Measurements from ENCODE around the gene BBLN. TPM values are rescaled to one million over a fixed set of nuclear protein-coding genes. Genes with fewer than 3 reads are reported as not detected.

BBLN gene
- polyA plus RNA-seq, 2 donors, result 77.5 to 104 TPM

DNA sequence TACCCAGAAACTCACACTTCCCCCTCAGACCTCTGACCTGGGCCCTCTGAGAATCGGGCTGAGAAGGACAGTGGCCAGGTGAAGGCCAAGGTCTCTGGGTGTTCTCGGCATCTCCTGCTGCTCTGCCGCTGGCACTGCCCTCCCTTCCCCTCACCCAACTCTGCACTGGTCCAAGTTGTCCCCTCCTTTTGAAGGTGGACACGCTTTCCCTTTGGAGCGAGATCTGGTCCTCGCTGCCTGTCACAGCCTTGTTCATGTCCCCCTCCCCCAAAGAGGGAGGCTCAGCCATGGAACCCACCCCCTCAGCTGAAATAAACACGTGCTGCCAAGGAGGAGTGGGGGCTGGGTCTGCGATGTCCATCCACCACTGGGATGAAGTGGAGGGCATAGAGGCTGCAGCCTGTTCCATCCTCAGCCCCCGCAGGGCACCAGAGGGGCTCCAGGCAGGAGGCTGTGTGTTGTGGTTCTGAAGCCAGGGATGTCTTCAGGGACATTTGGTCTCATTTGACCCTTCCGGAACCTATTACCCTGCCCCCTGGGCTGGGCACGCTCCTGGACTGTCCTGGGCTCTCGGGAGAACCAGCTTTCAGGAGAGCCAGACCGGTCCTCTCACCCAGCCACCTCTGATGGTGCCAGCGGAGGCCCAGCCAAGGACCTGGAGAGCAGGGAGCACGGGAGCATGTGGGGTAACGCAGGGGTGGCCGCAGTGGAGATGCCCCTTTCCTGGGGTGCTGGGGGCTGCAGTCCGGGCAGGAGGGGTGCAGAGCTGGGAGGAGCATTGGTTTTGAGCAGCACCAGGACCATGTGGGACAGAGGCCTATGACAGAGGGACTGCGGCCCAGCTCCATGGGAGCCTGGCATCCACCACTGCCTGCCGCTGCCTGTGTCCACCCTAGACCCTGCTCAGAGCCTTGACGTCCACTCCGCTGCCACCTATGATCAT, 15.6 kb upstream of the BBLN start:
- WGBS, 2 donors, result 92% methylated on average over 22 of the region's 22 CpGs
- Histone ChIP-seq H3K4me1 (ENCODE audit: control insufficient read depth in 2 of 2, insufficient read depth in 2 of 2, low read length in 1 of 2) (peaks cover 7 to 36% of the 10 kb centered on the region in 2 donors), H3K27me3 (ENCODE audit: control insufficient read depth in 1 of 2, insufficient read depth in 2 of 2, low read length in 2 of 2) (no peaks in the 10 kb centered on the region), H3K4me3 (ENCODE audit: low read depth in 1 of 2, low read length in 2 of 2) (no peak overlapping the region), H3K9me3 (ENCODE audit: control insufficient read depth in 2 of 2, insufficient read depth in 1 of 2, low read depth in 1 of 2, low read length in 1 of 2) (no peaks in the 10 kb centered on the region), H3K36me3 (ENCODE audit: control insufficient read depth in 2 of 2, insufficient read depth in 2 of 2, low read length in 1 of 2) (peaks cover 0 to 2% of the 10 kb centered on the region in 2 donors), H3K27ac (ENCODE audit: low read depth in 2 of 2, low read length in 1 of 2) (peak overlapping the region; percentile 91)

DNA sequence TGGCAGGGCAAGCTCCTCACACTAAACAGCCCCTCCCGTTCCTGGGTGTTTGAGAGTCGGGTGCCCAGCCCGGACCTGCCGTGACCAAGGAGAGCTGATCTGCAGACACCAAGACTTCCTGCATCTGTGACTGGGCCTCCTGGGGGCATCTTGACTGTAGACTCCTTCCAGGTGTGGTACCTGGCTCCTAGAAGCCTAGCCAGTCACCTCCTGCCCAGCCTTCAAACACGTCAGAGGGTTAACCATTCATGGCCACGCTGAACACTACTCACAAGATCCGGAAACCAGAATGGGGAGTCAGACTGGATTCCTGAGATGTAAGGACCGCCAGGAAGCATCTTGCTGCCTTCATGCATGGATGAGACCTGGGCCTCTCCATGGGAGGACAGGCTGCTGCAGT, 14.5 kb upstream of the BBLN start:
- WGBS, 2 donors, result 40 to 57% methylated on average over 8 of the region's 8 CpGs
- peaks cover 0 to 4% of the 10 kb centered on the region in 2 donors for H3K36me3 ChIP-seq (ENCODE audit: control insufficient read depth in 2 of 2, insufficient read depth in 2 of 2, low read length in 1 of 2)
- H3K9me3 ChIP-seq (ENCODE audit: control insufficient read depth in 2 of 2, insufficient read depth in 1 of 2, low read depth in 1 of 2, low read length in 1 of 2), result no peaks in the 10 kb centered on the region
- H3K27me3 ChIP-seq (ENCODE audit: control insufficient read depth in 1 of 2, insufficient read depth in 2 of 2, low read length in 2 of 2), result no peaks in the 10 kb centered on the region
- peaks cover 7 to 45% of the 10 kb centered on the region in 2 donors for H3K4me1 ChIP-seq (ENCODE audit: control insufficient read depth in 2 of 2, insufficient read depth in 2 of 2, low read length in 1 of 2)
- peak overlapping the region; percentile 91 for H3K27ac ChIP-seq (ENCODE audit: low read depth in 2 of 2, low read length in 1 of 2)
- no peak overlapping the region for H3K4me3 ChIP-seq (ENCODE audit: low read depth in 1 of 2, low read length in 2 of 2)

DNA sequence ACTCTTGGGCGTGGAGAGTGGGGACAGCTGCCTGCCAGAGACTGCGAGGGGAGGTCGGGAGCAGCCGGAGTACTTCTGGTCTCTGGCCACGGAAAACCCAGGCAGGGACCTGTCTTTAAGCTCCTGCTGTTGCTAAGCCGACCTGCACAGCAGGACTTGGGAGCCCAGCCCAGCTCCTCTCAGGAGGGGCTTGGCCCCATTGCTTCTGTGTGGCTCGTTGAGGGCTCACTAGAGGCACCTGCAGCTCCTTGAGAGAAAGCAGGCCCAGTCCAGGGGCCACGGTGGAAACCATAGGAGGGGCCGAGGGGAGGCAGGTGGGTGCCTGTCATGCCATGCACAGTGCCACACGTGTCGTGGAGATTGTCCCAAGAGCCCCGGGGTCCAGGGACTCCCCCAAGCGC, 14.1 kb upstream of the BBLN start:
- Histone ChIP-seq H3K36me3 (ENCODE audit: control insufficient read depth in 2 of 2, insufficient read depth in 2 of 2, low read length in 1 of 2) (peaks cover 0 to 4% of the 10 kb centered on the region in 2 donors), H3K27me3 (ENCODE audit: control insufficient read depth in 1 of 2, insufficient read depth in 2 of 2, low read length in 2 of 2) (no peaks in the 10 kb centered on the region), H3K9me3 (ENCODE audit: control insufficient read depth in 2 of 2, insufficient read depth in 1 of 2, low read depth in 1 of 2, low read length in 1 of 2) (no peaks in the 10 kb centered on the region), H3K4me3 (ENCODE audit: low read depth in 1 of 2, low read length in 2 of 2) (no peak overlapping the region), H3K4me1 (ENCODE audit: control insufficient read depth in 2 of 2, insufficient read depth in 2 of 2, low read length in 1 of 2) (peaks cover 7 to 48% of the 10 kb centered on the region in 2 donors), H3K27ac (ENCODE audit: low read depth in 2 of 2, low read length in 1 of 2) (peak overlapping the region; percentile 91)
- WGBS, 2 donors, result 60 to 71% methylated on average over 13 of the region's 13 CpGs

DNA sequence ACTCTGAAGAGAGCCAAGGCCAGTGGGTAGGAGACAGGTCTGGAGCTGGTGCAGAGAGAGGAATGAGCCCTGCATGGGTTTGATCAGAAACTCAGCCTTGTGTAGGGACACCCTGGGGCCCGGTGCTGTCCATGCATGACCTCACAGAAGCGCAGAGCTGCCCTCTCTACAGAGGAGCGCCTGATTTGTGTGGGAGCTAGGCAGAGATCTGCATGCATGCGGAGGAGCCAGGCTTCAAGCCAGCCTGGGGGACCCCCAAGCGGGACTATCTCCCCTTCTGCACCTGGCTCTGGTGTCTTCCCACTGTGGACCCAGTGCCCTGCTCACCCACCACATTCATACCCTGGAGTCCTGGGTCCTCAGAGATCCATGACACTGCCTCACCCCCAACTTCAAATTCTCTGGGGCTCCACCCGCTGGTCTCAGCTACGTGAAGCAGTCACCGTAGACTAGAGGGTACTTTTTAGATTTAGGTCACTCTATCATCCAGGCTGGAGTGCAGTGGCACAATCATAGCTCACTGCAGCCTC, 13.4 kb upstream of the BBLN start:
- H3K9me3 ChIP-seq (ENCODE audit: control insufficient read depth in 2 of 2, insufficient read depth in 1 of 2, low read depth in 1 of 2, low read length in 1 of 2), result no peaks in the 10 kb centered on the region
- WGBS, 2 donors, result 92 to 93% methylated on average over 8 of the region's 8 CpGs
- no peak overlapping the region for H3K4me3 ChIP-seq (ENCODE audit: low read depth in 1 of 2, low read length in 2 of 2)
- peak overlapping the region; percentile 91 for H3K27ac ChIP-seq (ENCODE audit: low read depth in 2 of 2, low read length in 1 of 2)
- H3K4me1 ChIP-seq (ENCODE audit: control insufficient read depth in 2 of 2, insufficient read depth in 2 of 2, low read length in 1 of 2), result peaks cover 7 to 48% of the 10 kb centered on the region in 2 donors
- peaks cover 0 to 4% of the 10 kb centered on the region in 2 donors for H3K36me3 ChIP-seq (ENCODE audit: control insufficient read depth in 2 of 2, insufficient read depth in 2 of 2, low read length in 1 of 2)
- no peaks in the 10 kb centered on the region for H3K27me3 ChIP-seq (ENCODE audit: control insufficient read depth in 1 of 2, insufficient read depth in 2 of 2, low read length in 2 of 2)

DNA sequence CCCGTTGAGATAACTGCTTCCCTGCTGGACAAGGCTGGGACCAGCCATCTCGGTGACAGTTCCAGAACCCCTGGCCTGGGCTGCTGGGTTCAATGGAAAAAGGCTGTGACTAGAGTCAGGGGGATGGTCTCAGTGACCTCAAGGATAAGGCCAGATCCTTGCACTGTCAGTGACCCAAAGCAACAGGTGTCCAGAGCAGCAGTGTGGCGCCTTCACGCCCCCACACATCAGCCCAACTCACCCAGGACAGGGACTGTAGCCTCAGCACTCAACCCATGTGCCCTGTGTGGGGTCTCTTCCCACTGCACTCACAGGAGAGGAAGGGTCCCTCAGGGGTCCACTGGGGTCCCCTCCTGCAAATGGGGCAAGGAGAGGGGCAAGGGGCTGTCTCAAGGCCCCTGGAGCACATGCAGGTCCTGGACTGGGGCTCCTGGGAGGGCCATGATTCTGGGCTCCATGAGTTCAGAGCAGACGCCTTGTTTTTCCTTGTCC, 11.5 kb upstream of the BBLN start:
- Histone ChIP-seq H3K4me3 (ENCODE audit: low read depth in 1 of 2, low read length in 2 of 2) (no peak overlapping the region), H3K27me3 (ENCODE audit: control insufficient read depth in 1 of 2, insufficient read depth in 2 of 2, low read length in 2 of 2) (no peaks in the 10 kb centered on the region), H3K4me1 (ENCODE audit: control insufficient read depth in 2 of 2, insufficient read depth in 2 of 2, low read length in 1 of 2) (peaks cover 7 to 46% of the 10 kb centered on the region in 2 donors), H3K9me3 (ENCODE audit: control insufficient read depth in 2 of 2, insufficient read depth in 1 of 2, low read depth in 1 of 2, low read length in 1 of 2) (no peaks in the 10 kb centered on the region), H3K27ac (ENCODE audit: low read depth in 2 of 2, low read length in 1 of 2) (peak overlapping the region; percentile 86 to 95), H3K36me3 (ENCODE audit: control insufficient read depth in 2 of 2, insufficient read depth in 2 of 2, low read length in 1 of 2) (peaks cover 0 to 4% of the 10 kb centered on the region in 2 donors)
- WGBS, 2 donors, result 82 to 83% methylated on average over 5 of the region's 5 CpGs

DNA sequence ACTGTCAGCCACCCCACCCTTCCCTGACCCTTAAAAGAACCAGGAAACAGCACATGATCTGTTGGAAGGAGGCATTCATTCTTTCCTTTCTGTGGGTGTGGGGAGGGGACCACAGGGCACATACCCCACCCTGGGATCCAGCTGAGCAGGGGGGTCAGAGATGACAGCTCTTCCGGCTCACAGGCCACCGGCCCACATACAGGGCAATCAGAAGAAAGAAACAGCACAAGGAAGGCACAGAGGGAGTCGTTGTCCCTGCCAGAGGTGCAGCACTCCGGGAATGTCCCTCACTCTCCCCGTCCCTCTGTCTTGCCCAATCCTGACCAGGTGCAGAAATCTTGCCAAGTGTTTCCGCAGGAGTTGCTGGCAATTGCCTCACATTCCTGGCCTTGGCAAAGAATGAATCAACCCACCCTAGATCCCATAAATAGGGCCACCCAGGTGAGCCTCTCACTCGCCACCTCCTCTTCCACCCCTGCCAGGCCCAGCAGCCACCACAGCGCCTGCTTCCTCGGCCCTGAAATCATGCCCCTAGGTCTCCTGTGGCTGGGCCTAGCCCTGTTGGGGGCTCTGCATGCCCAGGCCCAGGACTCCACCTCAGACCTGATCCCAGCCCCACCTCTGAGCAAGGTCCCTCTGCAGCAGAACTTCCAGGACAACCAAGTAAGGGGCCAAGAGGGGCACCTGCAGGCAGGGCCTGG, 10.9 kb upstream of the BBLN start, which contains the start of gene LCN2:
LCN2 (plus strand) TSS at position 453 of the 701 bp plus-strand sequence; CDS start at position 526, 73 bp downstream.
- H3K27me3 ChIP-seq (ENCODE audit: control insufficient read depth in 1 of 2, insufficient read depth in 2 of 2, low read length in 2 of 2), result no peaks in the 10 kb centered on the region
- 35 to 47% methylated on average over 9 of the region's 9 CpGs for WGBS, 2 donors
- peak within 1 kb of the TSS; percentile 86 to 95 for H3K27ac ChIP-seq (ENCODE audit: low read depth in 2 of 2, low read length in 1 of 2)
- H3K36me3 ChIP-seq (ENCODE audit: control insufficient read depth in 2 of 2, insufficient read depth in 2 of 2, low read length in 1 of 2), result peaks cover 0 to 4% of the 10 kb centered on the region in 2 donors
- peak within 1 kb of the TSS; percentile 39 to 45 for H3K4me3 ChIP-seq (ENCODE audit: low read depth in 1 of 2, low read length in 2 of 2)
- H3K9me3 ChIP-seq (ENCODE audit: control insufficient read depth in 2 of 2, insufficient read depth in 1 of 2, low read depth in 1 of 2, low read length in 1 of 2), result no peaks in the 10 kb centered on the region
- peaks cover 3 to 43% of the 10 kb centered on the region in 2 donors for H3K4me1 ChIP-seq (ENCODE audit: control insufficient read depth in 2 of 2, insufficient read depth in 2 of 2, low read length in 1 of 2)

DNA sequence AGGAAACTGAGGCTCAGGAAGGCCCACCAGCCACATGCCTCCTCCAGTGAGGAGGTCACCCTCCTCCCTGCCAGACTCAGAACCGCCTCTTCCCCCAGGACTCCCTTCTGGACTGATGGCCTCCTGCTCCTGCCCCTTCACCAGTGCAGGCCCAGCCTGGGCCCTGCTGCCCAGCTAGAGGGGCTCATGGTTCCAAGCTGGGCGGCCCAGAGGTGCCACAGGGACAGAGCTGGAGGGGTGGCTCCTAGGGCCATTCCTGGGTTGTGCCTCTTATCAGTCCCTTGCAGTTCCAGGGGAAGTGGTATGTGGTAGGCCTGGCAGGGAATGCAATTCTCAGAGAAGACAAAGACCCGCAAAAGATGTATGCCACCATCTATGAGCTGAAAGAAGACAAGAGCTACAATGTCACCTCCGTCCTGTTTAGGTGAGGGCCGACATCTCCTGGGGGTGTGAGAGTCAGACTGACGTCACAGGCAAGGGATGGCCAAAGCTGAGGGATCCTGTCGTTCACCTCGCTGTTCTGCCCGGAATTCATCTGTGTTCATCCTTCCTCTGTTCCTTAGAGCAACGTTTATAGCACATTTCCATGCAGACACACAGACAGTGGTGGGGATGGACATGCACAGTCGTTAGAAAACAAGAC, 10.0 kb upstream of the BBLN start:
- Histone ChIP-seq H3K27ac (ENCODE audit: low read depth in 2 of 2, low read length in 1 of 2) (peak overlapping the region; percentile 86 to 95), H3K27me3 (ENCODE audit: control insufficient read depth in 1 of 2, insufficient read depth in 2 of 2, low read length in 2 of 2) (no peaks in the 10 kb centered on the region), H3K9me3 (ENCODE audit: control insufficient read depth in 2 of 2, insufficient read depth in 1 of 2, low read depth in 1 of 2, low read length in 1 of 2) (no peaks in the 10 kb centered on the region), H3K36me3 (ENCODE audit: control insufficient read depth in 2 of 2, insufficient read depth in 2 of 2, low read length in 1 of 2) (peaks cover 0 to 4% of the 10 kb centered on the region in 2 donors), H3K4me1 (ENCODE audit: control insufficient read depth in 2 of 2, insufficient read depth in 2 of 2, low read length in 1 of 2) (peaks cover 0 to 38% of the 10 kb centered on the region in 2 donors), H3K4me3 (ENCODE audit: low read depth in 1 of 2, low read length in 2 of 2) (peak overlapping the region; percentile 35 to 45)
- WGBS, 2 donors, result 62 to 66% methylated on average over 11 of the region's 11 CpGs

DNA sequence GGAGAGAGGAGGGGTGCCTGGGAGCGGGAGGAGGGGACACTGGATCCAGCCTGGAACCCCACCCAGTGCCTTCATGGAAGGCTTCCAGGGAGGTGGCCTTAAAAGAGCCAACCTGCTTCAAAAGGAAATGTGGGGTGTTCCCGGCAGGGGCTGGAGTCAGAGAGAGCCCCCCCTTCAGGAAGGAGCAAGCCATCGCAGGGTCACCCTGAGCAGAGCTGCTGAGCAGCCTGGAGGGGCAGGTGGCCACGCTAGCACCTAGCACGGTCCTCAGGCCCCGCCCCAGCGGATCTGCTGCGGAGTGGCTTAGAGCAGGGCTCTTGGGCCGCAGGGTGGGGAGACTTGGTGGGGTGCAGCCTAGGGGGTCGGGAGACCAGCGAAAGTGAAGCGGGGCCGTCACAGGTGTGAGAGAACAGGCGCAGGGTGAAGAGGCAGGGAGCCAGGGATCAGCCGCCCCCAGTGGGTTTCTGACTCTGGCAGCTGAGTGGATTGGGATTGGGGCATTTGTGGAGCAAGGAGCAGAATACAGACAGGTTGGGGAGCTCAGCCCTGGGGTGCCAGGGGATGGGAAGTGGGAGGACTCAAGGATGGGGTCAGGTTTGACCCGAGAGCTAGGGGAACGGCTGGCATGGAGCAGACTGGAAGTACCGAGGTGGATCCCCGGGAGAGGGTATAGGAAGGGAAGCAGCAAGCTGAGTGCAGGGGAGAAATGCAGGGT, 9.3 kb upstream of the BBLN start:
- Histone ChIP-seq H3K4me3 (ENCODE audit: low read depth in 1 of 2, low read length in 2 of 2) (peak overlapping the region; percentile 36 to 45), H3K27me3 (ENCODE audit: control insufficient read depth in 1 of 2, insufficient read depth in 2 of 2, low read length in 2 of 2) (no peaks in the 10 kb centered on the region), H3K36me3 (ENCODE audit: control insufficient read depth in 2 of 2, insufficient read depth in 2 of 2, low read length in 1 of 2) (peaks cover 0 to 4% of the 10 kb centered on the region in 2 donors), H3K9me3 (ENCODE audit: control insufficient read depth in 2 of 2, insufficient read depth in 1 of 2, low read depth in 1 of 2, low read length in 1 of 2) (no peaks in the 10 kb centered on the region), H3K4me1 (ENCODE audit: control insufficient read depth in 2 of 2, insufficient read depth in 2 of 2, low read length in 1 of 2) (peaks cover 0 to 37% of the 10 kb centered on the region in 2 donors), H3K27ac (ENCODE audit: low read depth in 2 of 2, low read length in 1 of 2) (peak overlapping the region; percentile 43 to 95)
- 62 to 66% methylated on average over 19 of the region's 19 CpGs for whole genome bisulfite sequencing, 2 donors
